DOHH2 (cell line): ENCODE data around the gene PHAF1.

ENCODE experiments used
- CTCF ChIP-seq: fragments of 200-600 bp; sonication (generic); IDR thresholded peaks from one replicate; pipeline ENCODE4 v1.5.1; 2014; ENCODE audit warnings: antibody characterized with exemption, mild to moderate bottlenecking, low read depth, low read length; ENCODE audit not compliant: poor library complexity, severe bottlenecking
- EZH2phosphoT487 ChIP-seq: fragments of 200-600 bp; sonication (generic); IDR thresholded peaks from 2 replicates; pipeline ENCODE4 v1.6.1; 2017; ENCODE audit warnings: borderline replicate concordance, mild to moderate bottlenecking, antibody characterized with exemption, low read length, moderate library complexity, mixed read lengths

GRCh38 chr16:67154578-67155294, 45.0 kb downstream of the PHAF1 start:
- no peak for TF ChIP-seq CTCF
- no peak for TF ChIP-seq EZH2phosphoT487
